ENCODE measurements around the gene LIMS1. TPM values are rescaled to one million over a fixed set of nuclear protein-coding genes. Genes with fewer than 3 reads are reported as not detected.

LIMS1 gene
- polyA plus RNA-seq, 1 donor (not counting 4 experiments of a cell fraction or from before 2014, with no cell fraction given), result 62.5 TPM

DNA sequence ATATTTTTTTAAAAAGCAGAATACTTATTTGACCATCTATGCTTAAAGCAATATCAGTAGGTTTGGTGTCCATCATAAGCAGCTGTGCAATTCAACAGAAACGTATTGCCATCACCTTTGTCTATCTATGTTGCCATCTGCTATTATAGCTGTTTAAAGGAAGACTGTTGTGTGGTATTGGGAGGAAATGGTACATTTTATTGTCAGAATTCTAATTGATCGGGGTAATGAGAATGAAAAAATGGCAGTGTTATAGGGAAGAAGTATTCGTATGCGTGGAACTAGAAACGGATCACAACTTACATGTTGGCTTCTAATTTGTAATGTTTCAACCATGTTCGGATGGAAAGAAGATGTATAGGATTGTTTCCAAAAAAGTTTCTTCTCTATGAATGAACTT is 94.7 kb downstream of the LIMS1 start:
- Histone ChIP-seq H3K4me3 (ENCODE audit: control insufficient read depth in 2 of 3, extremely low read depth in 1 of 3, insufficient read depth in 2 of 3, low read depth in 1 of 3, low read length in 3 of 3) (no peak overlapping the region), H3K9me1 (ENCODE audit: control insufficient read depth, extremely low read depth, insufficient read depth, low read length) (no peaks in the 10 kb centered on the region), H3K36me3 (ENCODE audit: control insufficient read depth in 2 of 2, extremely low read depth in 1 of 2, insufficient read depth in 2 of 2, low read length in 2 of 2) (peaks cover 0 to 2% of the 10 kb centered on the region in 2 experiments), H3K4me2 (ENCODE audit: control insufficient read depth, extremely low read depth, insufficient read depth, low read depth, low read length) (no peak overlapping the region), H3K4me1 (ENCODE audit: control insufficient read depth, extremely low read depth, insufficient read depth, low read length) (peaks cover 8% of the 10 kb centered on the region), H3K27me3 (ENCODE audit: control insufficient read depth, extremely low read depth, insufficient read depth, low read length) (no peaks in the 10 kb centered on the region), H3K79me2 (ENCODE audit: control insufficient read depth, insufficient read depth, low read length) (peaks cover 93% of the 10 kb centered on the region), H3K27ac (ENCODE audit: control insufficient read depth, insufficient read depth, low read length) (no peak overlapping the region), H3K9me3 (ENCODE audit: control insufficient read depth, low read depth, low read length) (no peaks in the 10 kb centered on the region), H4K20me1 (ENCODE audit: control insufficient read depth, extremely low read depth, insufficient read depth, low read length) (no peaks in the 10 kb centered on the region), H2AFZ (ENCODE audit: control insufficient read depth, low read length) (no peak overlapping the region), H3K9ac (ENCODE audit: control insufficient read depth, extremely low read depth, insufficient read depth, low read length) (no peak overlapping the region)
- FAIRE-seq (no peak), DNase-seq (ENCODE audit: low read depth, low spot score) (no peak)
- dilution Hi-C loops (cut with MboI; ENCODE audit: extremely low pct_ligation_motif_present, low sequenced_read_pairs), result no loop called here
- TF ChIP-seq EZH2 (IDR thresholded peaks at IDR 0.05; ENCODE audit: low read length), result no peak
- TF ChIP-seq, protein P1, sequence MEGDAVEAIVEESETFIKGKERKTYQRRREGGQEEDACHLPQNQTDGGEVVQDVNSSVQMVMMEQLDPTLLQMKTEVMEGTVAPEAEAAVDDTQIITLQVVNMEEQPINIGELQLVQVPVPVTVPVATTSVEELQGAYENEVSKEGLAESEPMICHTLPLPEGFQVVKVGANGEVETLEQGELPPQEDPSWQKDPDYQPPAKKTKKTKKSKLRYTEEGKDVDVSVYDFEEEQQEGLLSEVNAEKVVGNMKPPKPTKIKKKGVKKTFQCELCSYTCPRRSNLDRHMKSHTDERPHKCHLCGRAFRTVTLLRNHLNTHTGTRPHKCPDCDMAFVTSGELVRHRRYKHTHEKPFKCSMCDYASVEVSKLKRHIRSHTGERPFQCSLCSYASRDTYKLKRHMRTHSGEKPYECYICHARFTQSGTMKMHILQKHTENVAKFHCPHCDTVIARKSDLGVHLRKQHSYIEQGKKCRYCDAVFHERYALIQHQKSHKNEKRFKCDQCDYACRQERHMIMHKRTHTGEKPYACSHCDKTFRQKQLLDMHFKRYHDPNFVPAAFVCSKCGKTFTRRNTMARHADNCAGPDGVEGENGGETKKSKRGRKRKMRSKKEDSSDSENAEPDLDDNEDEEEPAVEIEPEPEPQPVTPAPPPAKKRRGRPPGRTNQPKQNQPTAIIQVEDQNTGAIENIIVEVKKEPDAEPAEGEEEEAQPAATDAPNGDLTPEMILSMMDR (optimal IDR thresholded peaks at IDR 0.05 in 1 of 3, IDR thresholded peaks at IDR 0.05 in 1 of 3, conservative IDR thresholded peaks at IDR 0.05 in 1 of 3; ENCODE audit: extremely low read depth in 1 of 3, insufficient read depth in 2 of 3, low read length in 3 of 3), result no peak

DNA sequence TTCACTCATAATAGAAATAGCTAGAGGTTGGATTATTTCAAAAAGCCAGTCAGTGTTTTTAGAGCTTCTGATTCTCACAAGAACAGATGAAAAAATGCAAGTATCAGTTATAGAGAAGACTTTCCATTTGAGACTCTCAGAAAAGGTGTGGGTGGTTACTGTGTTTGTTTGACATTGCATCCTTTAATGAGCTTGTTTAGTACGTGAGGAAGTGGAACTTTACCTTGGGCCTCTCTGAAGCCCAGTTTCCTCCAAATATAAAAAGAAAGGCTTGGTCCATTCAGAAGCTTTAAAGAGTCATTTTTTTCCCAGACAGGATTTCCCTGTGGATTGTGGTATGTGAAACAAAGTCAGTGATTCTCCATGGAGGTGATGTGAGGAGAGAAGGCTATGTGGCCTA is 95.1 kb downstream of the LIMS1 start:
- FAIRE-seq, result no peak
- Histone ChIP-seq H4K20me1 (ENCODE audit: control insufficient read depth, extremely low read depth, insufficient read depth, low read length) (no peaks in the 10 kb centered on the region), H3K4me3 (ENCODE audit: control insufficient read depth in 2 of 3, extremely low read depth in 1 of 3, insufficient read depth in 2 of 3, low read depth in 1 of 3, low read length in 3 of 3) (no peak overlapping the region), H3K9ac (ENCODE audit: control insufficient read depth, extremely low read depth, insufficient read depth, low read length) (no peak overlapping the region), H3K4me2 (ENCODE audit: control insufficient read depth, extremely low read depth, insufficient read depth, low read depth, low read length) (no peak overlapping the region), H3K36me3 (ENCODE audit: control insufficient read depth in 2 of 2, extremely low read depth in 1 of 2, insufficient read depth in 2 of 2, low read length in 2 of 2) (peaks cover 0 to 2% of the 10 kb centered on the region in 2 experiments), H2AFZ (ENCODE audit: control insufficient read depth, low read length) (no peak overlapping the region), H3K27ac (ENCODE audit: control insufficient read depth, insufficient read depth, low read length) (no peak overlapping the region), H3K9me3 (ENCODE audit: control insufficient read depth, low read depth, low read length) (no peaks in the 10 kb centered on the region), H3K9me1 (ENCODE audit: control insufficient read depth, extremely low read depth, insufficient read depth, low read length) (no peaks in the 10 kb centered on the region), H3K79me2 (ENCODE audit: control insufficient read depth, insufficient read depth, low read length) (peaks cover 94% of the 10 kb centered on the region), H3K4me1 (ENCODE audit: control insufficient read depth, extremely low read depth, insufficient read depth, low read length) (peaks cover 8% of the 10 kb centered on the region), H3K27me3 (ENCODE audit: control insufficient read depth, extremely low read depth, insufficient read depth, low read length) (no peaks in the 10 kb centered on the region)
- no peak for TF ChIP-seq EZH2 (IDR thresholded peaks at IDR 0.05; ENCODE audit: low read length)
- TF ChIP-seq, protein P1 (optimal IDR thresholded peaks at IDR 0.05 in 1 of 3, IDR thresholded peaks at IDR 0.05 in 1 of 3, conservative IDR thresholded peaks at IDR 0.05 in 1 of 3; ENCODE audit: extremely low read depth in 1 of 3, insufficient read depth in 2 of 3, low read length in 3 of 3), result no peak
- DNase-seq (ENCODE audit: low read depth, low spot score), result no peak
- dilution Hi-C loops (cut with MboI; ENCODE audit: extremely low pct_ligation_motif_present, low sequenced_read_pairs), result no loop called here
